Psoas muscle (tissue), 8 donors: ENCODE data around the gene SF3A2. TPM values are rescaled to one million over a fixed set of nuclear protein-coding genes. Genes with fewer than 3 reads are reported as not detected.

Source experiments
- ATAC-seq, 4 donors: fragments of 200-7000 bp; cut with Tn5 transposase; one replicate each; pipeline ENCODE4 v1.9.1; 2020; ENCODE audit warnings: moderate library complexity in 3 of 4, mild to moderate bottlenecking in 2 of 4
- DNase-seq, 2 donors: peaks; one replicate each; pipeline ENCODE4 v3.0.0-alpha.2; 2020
- H3K27ac ChIP-seq: fragments of 200-600 bp; one replicate; pipeline ENCODE4 v1.8.0; 2022
- H3K27me3 ChIP-seq, 3 donors: fragments of 200-600 bp in 1 of 3; one replicate each; pipeline versions ENCODE4 v1.6.1 to v1.8.0; 2013 to 2022; ENCODE audit warnings: low read length in 2 of 3, mild to moderate bottlenecking in 2 of 3, moderate library complexity in 1 of 3; ENCODE audit not compliant: insufficient read depth in 3 of 3
- H3K36me3 ChIP-seq, 2 donors: fragments of 200-600 bp in 1 of 2; one replicate each; pipeline versions ENCODE4 v1.6.1 to v1.8.0; 2013 to 2022; ENCODE audit warnings: low read depth in 1 of 2, mild to moderate bottlenecking in 1 of 2, moderate library complexity in 1 of 2; ENCODE audit not compliant: insufficient read depth in 1 of 2
- H3K4me1 ChIP-seq: fragments of 200-600 bp; one replicate; pipeline ENCODE4 v1.8.0; 2022
- H3K4me3 ChIP-seq: fragments of 200-600 bp; one replicate; pipeline ENCODE4 v1.8.0; 2022; ENCODE audit warnings: mild to moderate bottlenecking
- H3K9me3 ChIP-seq: fragments of 200-600 bp; one replicate; pipeline ENCODE4 v1.8.0; 2022
- WGBS, 3 donors: extraction: QIAGEN DNeasy Blood & Tissue Kit; methylation state at CpG; one replicate each; pipeline versions ENCODE4 v1.1.6 to v1.1.7; 2013; 5-methylcytosine and 5-hydroxymethylcytosine counted together
- intact Hi-C, 2 donors: fragments of 100-400 bp; cut with DNase I; formaldehyde crosslinking; loops; one replicate each; pipeline versions ENCODE4 v1.11.0 to v1.14.2; 2022
- polyA plus RNA-seq, 3 donors: library from polyadenylated mRNA; stranded (reverse); fragments of 200-250 nt; gene quantifications; one replicate each; pipeline ENCODE4 v1.2.3, GENCODE V29; 2013
- total RNA-seq, 4 donors: library from RNA; stranded (reverse); fragmentation: NEBNext Ultra II Directional in 2 of 4; extraction: Animal tissue kit (Norgen Biotek cat#: 25700) in 2 of 4; gene quantifications; one replicate each; pipeline versions ENCODE4 v1.2.1 to v1.2.4, GENCODE V29; 2021 to 2023
- TF ChIP-seq, protein P1 (sequence below): fragments of 200-600 bp; IDR thresholded peaks from one replicate; pipeline ENCODE4 v1.8.0; 2022; ENCODE audit warnings: antibody characterized with exemption
- donor health status: healthy with polysubstance abuse.
- donor health status: DM: no; HTN: no; CAD: no; lungs with moderate emphysema.
- donor health status: Bipolar disorder and iron deficiency.
- donor health status: healthy.
- donor health status: DM: yes; HTN: yes; CAD: no.
- donor health status: DM: no; HTN: no; CAD: no.
- donor health status: DM: no; HTN: no; CAD: no.
- donor health status: DM: yes; HTN: yes; CAD: no.

Gene SF3A2
- total and polyA plus RNA-seq, 7 donors: 25.9 to 46.8 (median 33.6) TPM

DNA sequence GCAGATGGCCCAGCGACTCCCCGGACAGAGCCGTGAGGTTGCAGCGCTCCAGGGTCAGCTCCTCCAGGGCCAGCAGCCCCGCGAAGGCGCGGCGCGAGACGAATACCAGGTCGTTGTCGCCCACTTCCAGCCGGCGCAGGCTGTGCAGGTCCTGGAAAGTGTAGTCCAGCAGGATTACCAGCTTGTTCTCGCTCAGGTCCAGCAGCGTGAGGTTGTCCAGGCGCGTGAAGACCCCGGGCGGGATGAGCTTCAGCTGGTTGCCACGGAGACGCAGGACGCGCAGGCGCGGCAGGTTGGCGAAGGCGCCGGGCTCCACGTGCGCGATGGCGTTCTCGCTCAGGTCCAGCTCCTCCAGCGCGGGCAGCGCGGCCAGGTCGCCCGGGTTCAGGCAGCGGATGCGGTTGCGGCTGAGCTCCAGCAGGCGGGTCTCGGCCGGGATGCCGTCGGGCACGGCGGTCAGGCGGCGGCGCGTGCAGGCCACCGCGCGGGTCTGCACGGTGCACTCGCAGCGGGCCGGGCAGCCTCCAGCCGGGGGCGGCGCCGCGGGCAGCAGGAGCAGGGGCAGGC, 54.6 kb downstream of the SF3A2 start:
- ATAC-seq: no peak

DNA sequence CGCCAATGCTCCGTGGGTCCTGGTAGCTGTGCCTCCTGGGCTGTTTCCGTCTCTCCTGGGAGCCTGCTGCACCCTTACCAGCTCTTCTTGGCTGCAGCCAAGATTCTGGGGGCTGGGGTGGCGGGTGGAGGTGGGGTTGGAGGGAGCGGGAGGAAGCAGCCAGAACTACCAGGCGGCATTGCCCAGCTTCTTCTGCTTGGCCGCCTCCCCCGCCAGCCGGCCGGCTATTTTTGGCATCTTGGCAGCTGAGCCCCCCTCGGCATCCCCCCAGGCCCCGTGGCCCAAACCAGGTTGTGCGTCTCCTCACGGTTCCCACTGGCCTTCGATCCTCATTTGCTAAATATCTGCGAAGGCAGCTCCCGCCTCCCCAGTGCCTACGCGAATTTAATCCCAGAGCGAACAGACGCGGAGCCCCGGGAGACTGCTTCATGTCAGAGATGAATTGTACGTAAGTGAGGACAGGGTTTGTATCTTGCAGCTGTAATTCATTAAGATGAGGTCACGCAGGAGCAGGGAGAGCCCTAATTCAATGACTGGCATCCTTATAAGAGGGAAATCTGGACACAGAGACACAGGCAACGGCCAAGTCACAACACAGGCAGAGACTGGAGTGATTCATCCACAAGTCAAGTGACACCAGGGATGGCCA, 58.2 kb downstream of the SF3A2 start:
- H3K4me3 ChIP-seq: peak overlapping the region; percentile 45
- H3K9me3 ChIP-seq: no peaks in the 10 kb centered on the region
- peak overlapping the region; percentile 63 for H3K27ac ChIP-seq
- 5 to 8% (median 8%) methylated on average over 18 to 26 of the region's 26 CpGs for WGBS, 3 donors
- intact Hi-C loops: no loop called here
- TF ChIP-seq, protein P1, sequence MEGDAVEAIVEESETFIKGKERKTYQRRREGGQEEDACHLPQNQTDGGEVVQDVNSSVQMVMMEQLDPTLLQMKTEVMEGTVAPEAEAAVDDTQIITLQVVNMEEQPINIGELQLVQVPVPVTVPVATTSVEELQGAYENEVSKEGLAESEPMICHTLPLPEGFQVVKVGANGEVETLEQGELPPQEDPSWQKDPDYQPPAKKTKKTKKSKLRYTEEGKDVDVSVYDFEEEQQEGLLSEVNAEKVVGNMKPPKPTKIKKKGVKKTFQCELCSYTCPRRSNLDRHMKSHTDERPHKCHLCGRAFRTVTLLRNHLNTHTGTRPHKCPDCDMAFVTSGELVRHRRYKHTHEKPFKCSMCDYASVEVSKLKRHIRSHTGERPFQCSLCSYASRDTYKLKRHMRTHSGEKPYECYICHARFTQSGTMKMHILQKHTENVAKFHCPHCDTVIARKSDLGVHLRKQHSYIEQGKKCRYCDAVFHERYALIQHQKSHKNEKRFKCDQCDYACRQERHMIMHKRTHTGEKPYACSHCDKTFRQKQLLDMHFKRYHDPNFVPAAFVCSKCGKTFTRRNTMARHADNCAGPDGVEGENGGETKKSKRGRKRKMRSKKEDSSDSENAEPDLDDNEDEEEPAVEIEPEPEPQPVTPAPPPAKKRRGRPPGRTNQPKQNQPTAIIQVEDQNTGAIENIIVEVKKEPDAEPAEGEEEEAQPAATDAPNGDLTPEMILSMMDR: no peak
- H3K4me1 ChIP-seq: peaks cover 20% of the 10 kb centered on the region
- ATAC-seq (peak; percentile 66 to 87 (median 80)), DNase-seq (no peak)
- no peaks in the 10 kb centered on the region for H3K36me3 ChIP-seq
- H3K27me3 ChIP-seq: peaks cover 0 to 31% (median 16%) of the 10 kb centered on the region in 3 donors

More for the DNA sequence above, 54.6 kb downstream of the SF3A2 start:
- Histone ChIP-seq H3K9me3 (no peaks in the 10 kb centered on the region), H3K4me1 (peaks cover 22% of the 10 kb centered on the region), H3K27me3 (peaks cover 0 to 48% (median 31%) of the 10 kb centered on the region in 3 donors), H3K4me3 (peak overlapping the region; percentile 60), H3K27ac (no peak overlapping the region), H3K36me3 (no peaks in the 10 kb centered on the region)
- intact Hi-C loops: no loop called here
- 3 to 5% (median 3%) methylated on average over 53 to 67 of the region's 67 CpGs for WGBS, 3 donors
- TF ChIP-seq, protein P1: no peak
- DNase-seq: no peak

GRCh38 chr19:2296141-2296540, 59.5 kb downstream of the SF3A2 start:
- TF ChIP-seq, protein P1: no peak
- H3K27me3 ChIP-seq: peaks cover 0 to 17% (median 4%) of the 10 kb centered on the region in 3 donors
- DNase-seq (no peak), ATAC-seq (no peak)
- 90 to 94% (median 93%) methylated on average over 16 of the region's 16 CpGs for WGBS, 3 donors
- no peaks in the 10 kb centered on the region for H3K9me3 ChIP-seq
- H3K36me3 ChIP-seq: no peaks in the 10 kb centered on the region
- peaks cover 7% of the 10 kb centered on the region for H3K4me1 ChIP-seq
- no peak overlapping the region for H3K4me3 ChIP-seq
- no peak overlapping the region for H3K27ac ChIP-seq
- intact Hi-C loops: no loop called here

Other genes with a start within 250 kb of the SF3A2 start
- gene BTBD2, start 221.1 kb upstream of the SF3A2 start, total RNA-seq: 10 to 100 TPM; 56.3 to 68.4 (median 61.9) TPM
- gene BTBD2, start 221.1 kb upstream of the SF3A2 start, polyA plus RNA-seq: 10 to 100 TPM; 30.1 to 49.0 (median 36.6) TPM
- gene MKNK2, start 185.6 kb upstream of the SF3A2 start, total RNA-seq: 1,000 to 10,000 TPM in 2 of 4 donors, 100 to 1,000 TPM in 2; 793 to 2,795 (median 946) TPM
- 1,000 to 10,000 TPM in 2 of 3 donors, 100 to 1,000 TPM in 1; 888 to 1,268 (median 1,190) TPM for gene MKNK2, start 185.6 kb upstream of the SF3A2 start, polyA plus RNA-seq
- gene MOB3A, start 140.5 kb upstream of the SF3A2 start, total RNA-seq: 10 to 100 TPM in 3 of 4 donors, 1 to 10 TPM in 1; 9.9 to 19.8 (median 17.2) TPM
- 10 to 100 TPM in 2 of 3 donors, 1 to 10 TPM in 1; 8.3 to 13.5 (median 11.3) TPM for gene MOB3A, start 140.5 kb upstream of the SF3A2 start, polyA plus RNA-seq
- 1 to 10 TPM in 3 of 4 donors, under 1 TPM in 1; 0.89 to 2.8 (median 1.4) TPM for gene IZUMO4, start 139.9 kb upstream of the SF3A2 start, total RNA-seq
- 1 to 10 TPM in 2 of 3 donors, under 1 TPM in 1; 0.69 to 3.0 (median 2.0) TPM for gene IZUMO4, start 139.9 kb upstream of the SF3A2 start, polyA plus RNA-seq
- gene AP3D1, start 85.3 kb upstream of the SF3A2 start, total RNA-seq: 100 to 1,000 TPM in 2 of 4 donors, 10 to 100 TPM in 2; 71.9 to 103 (median 91.4) TPM
- 100 to 1,000 TPM in 1 of 3 donors, 10 to 100 TPM in 2; 51.5 to 120 (median 76.0) TPM for gene AP3D1, start 85.3 kb upstream of the SF3A2 start, polyA plus RNA-seq
- 10 to 100 TPM; 11.2 to 25.9 (median 22.1) TPM for gene DOT1L, start 72.9 kb upstream of the SF3A2 start, total RNA-seq
- gene DOT1L, start 72.9 kb upstream of the SF3A2 start, polyA plus RNA-seq: 10 to 100 TPM in 2 of 3 donors, 1 to 10 TPM in 1; 7.6 to 16.3 (median 15.5) TPM
- 10 to 100 TPM; 54.9 to 65.5 (median 60.0) TPM for gene PLEKHJ1, start 495 bp upstream of the SF3A2 start, total RNA-seq
- 100 to 1,000 TPM in 1 of 3 donors, 10 to 100 TPM in 2; 80.6 to 146 (median 95.3) TPM for gene PLEKHJ1, start 495 bp upstream of the SF3A2 start, polyA plus RNA-seq
- 1 to 10 TPM; 1.9 to 3.6 (median 2.7) TPM for gene AMH, start 12.5 kb downstream of the SF3A2 start, total RNA-seq
- gene AMH, start 12.5 kb downstream of the SF3A2 start, polyA plus RNA-seq: 1 to 10 TPM in 1 of 3 donors, under 1 TPM in 2; 0.38 to 2.4 (median 0.53) TPM
- gene JSRP1, start 19.6 kb downstream of the SF3A2 start, total RNA-seq: 100 to 1,000 TPM; 107 to 191 (median 162) TPM
- gene JSRP1, start 19.6 kb downstream of the SF3A2 start, polyA plus RNA-seq: 100 to 1,000 TPM; 110 to 271 (median 130) TPM
- gene PEAK3, start 45.4 kb downstream of the SF3A2 start, total RNA-seq: under 1 TPM; 0.12 to 0.20 (median 0.14) TPM
- gene PEAK3, start 45.4 kb downstream of the SF3A2 start, polyA plus RNA-seq: under 1 TPM in 2 of 3 donors, not detected in 1; 0.01 to 0.08 TPM
- not detected for gene LINGO3, start 71.3 kb downstream of the SF3A2 start, total RNA-seq
- under 1 TPM in 1 of 3 donors, not detected in 2; 0.04 TPM for gene LINGO3, start 71.3 kb downstream of the SF3A2 start, polyA plus RNA-seq
- 10 to 100 TPM; 42.2 to 89.8 (median 47.8) TPM for gene LSM7, start 91.8 kb downstream of the SF3A2 start, total RNA-seq
- 100 to 1,000 TPM; 128 to 323 (median 141) TPM for gene LSM7, start 91.8 kb downstream of the SF3A2 start, polyA plus RNA-seq
- gene SPPL2B, start 91.9 kb downstream of the SF3A2 start, total RNA-seq: 10 to 100 TPM; 21.1 to 38.0 (median 27.7) TPM
- 10 to 100 TPM; 11.4 to 22.1 (median 19.4) TPM for gene SPPL2B, start 91.9 kb downstream of the SF3A2 start, polyA plus RNA-seq
- gene TMPRSS9, start 123.4 kb downstream of the SF3A2 start, total RNA-seq: under 1 TPM in 1 of 4 donors, not detected in 3; 0.17 TPM
- not detected for gene TMPRSS9, start 123.4 kb downstream of the SF3A2 start, polyA plus RNA-seq
- gene TIMM13, start 190.8 kb downstream of the SF3A2 start, total RNA-seq: 100 to 1,000 TPM in 1 of 4 donors, 10 to 100 TPM in 3; 70.3 to 110 (median 92.2) TPM
- 100 to 1,000 TPM in 2 of 3 donors, 10 to 100 TPM in 1; 83.6 to 254 (median 138) TPM for gene TIMM13, start 190.8 kb downstream of the SF3A2 start, polyA plus RNA-seq
- 10 to 100 TPM; 11.4 to 28.6 (median 22.7) TPM for gene LMNB2, start 220.1 kb downstream of the SF3A2 start, total RNA-seq
- gene LMNB2, start 220.1 kb downstream of the SF3A2 start, polyA plus RNA-seq: 10 to 100 TPM; 27.6 to 40.3 (median 38.1) TPM
- 10 to 100 TPM; 10.9 to 63.1 (median 25.6) TPM for gene GADD45B, start 239.3 kb downstream of the SF3A2 start, total RNA-seq
- 10 to 100 TPM; 14.1 to 94.1 (median 19.3) TPM for gene GADD45B, start 239.3 kb downstream of the SF3A2 start, polyA plus RNA-seq